DMS114 treated with DMSO at 0.1 percent for 48 hours (cell line): ENCODE data around the gene RPL3.
"Not testable (repeated sequence)": the region's sequence is repeated elsewhere in the genome, so short reads cannot be mapped to it uniquely, and the experiment has no call there.

Experiments
- DNase-seq: peaks from one replicate; lab custom pipeline; 2025; ENCODE audit not compliant: unreplicated experiment; lab: John Stamatoyannopoulos, UW

Gene RPL3

DNA sequence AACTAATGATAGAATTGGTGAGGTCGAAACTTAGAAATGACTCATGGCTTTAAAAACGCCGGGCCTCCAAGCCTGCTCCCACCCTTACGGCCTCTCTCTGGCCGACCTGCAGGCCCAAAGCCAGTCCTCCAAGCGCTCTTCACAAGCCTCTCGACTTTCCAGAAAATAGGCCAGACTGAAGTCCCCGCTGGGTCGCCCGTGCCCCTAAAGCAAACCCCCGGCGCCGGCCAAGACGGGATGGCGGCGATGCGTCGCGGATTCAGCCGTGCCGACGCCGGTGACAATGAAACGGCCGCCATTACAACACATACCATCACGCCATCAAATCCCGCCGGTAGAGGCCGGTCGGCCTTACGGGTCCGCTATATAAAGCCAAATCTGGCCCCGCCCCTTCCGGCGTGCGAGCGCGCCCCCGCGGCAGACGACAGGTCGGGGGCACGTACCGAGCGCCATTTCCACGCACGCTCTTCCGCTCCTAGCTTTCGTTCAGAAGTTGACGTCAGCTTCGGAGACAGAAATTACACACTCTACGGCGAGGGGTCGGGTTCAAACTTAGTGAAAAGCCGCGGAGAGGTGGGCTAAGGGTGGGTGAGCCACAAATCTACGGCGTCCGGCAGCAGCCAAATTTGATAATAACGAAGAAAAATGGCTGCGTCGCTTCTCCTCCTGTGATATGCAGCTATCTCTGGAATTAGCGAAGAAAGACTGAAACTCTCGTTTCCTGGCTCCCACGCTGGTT, at the start of gene RPL3:
RPL3 (minus strand) TSS at position 340 of the 739 bp plus-strand sequence; CDS start at position 314, 26 bp downstream.
- peak; percentile 92 for DNase-seq

DNA sequence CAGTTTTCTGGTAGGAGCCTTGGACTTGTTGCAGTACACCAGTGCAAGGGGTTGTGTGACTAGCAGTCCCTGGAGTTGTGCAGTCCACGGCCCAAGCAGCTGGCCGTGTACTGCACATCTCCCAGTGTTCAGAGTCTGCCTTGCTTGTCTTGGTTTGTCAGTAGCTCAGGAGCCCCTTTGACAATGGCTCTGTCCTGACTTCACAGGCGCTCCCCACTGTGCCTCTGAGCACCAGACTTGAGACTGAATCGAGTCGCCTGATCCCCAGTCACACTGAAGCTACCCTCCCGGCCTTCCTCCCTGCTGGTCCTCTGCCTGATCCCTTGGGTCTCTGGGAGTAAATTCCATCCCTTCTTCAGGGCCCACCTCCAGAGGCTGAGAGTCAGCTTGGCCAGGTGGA, 49.8 kb upstream of the RPL3 start:
- DNase-seq, result no peak

DNA sequence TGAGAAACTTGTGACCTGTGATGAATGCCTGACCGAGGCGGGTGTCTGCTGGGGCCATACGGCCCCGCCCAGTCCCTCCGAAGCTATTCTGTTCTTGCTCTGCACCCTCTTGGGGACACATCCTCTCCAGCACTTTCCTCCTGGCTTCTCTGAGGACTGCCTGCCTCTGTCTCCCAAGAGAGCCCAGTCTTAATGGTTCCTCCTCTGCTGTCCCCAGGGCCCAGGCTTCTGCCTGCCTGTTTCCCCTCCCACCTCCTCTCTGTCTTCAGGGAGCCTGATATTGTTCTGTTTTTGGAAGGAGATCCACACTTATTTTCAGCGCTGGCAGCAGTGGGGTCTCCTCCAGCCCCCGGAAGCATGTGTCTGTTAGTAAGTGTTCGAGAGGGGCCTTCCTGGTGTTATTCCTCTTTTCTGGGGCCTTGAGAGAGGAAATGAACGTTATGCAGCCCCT, 49.1 kb upstream of the RPL3 start:
- no peak for DNase-seq

DNA sequence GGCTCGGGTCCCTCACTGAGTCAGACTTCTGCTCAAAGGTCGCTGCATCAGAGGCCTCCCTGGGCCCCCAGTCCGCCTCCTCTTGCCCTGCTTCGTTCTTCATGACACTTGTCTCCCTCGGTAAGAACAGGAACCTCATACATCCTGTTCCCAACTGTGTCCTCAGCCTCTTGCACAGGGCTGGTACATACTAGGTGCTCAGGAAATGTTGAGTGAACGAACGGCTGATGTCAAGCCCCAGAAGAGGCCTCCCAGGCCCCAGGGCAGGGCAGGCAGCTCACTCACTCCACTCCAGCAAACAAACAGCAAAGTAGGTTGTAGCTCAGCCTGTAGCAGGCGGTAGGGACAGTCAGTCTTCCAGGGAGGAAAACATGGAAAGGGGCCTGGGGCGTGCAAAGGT, 47.6 kb upstream of the RPL3 start:
- no peak for DNase-seq

GRCh38 chr22:39365492-39365780, 46.0 kb upstream of the RPL3 start:
- DNase-seq, result no peak

- no peak for DNase-seq
Measured at GRCh38 chr22:39364714-39365491, 45.5 kb upstream of the RPL3 start.

GRCh38 chr22:39363751-39364515, 44.5 kb upstream of the RPL3 start:
- DNase-seq, result no peak

DNA sequence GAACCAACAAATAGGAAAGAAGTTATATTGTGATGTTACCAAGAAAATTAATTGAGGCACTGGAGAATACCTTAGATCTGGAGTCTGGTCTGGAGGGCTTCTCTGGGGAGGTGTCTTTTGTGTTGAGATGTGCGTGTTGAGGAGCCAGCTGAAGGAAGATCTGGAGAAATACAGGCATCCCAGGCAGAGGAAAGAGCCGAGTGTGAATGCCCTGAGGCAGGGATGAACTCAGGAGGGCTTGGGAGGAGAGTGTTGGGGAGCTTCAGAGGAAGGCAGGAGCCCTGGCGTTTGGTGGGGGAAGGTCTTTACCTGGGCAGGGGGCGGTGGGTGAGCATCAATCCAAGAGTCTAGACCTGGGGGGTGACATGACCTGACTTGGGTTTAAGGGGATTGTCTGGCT, 43.5 kb upstream of the RPL3 start:
- no peak for DNase-seq

GRCh38 chr22:39362271-39362670, 42.8 kb upstream of the RPL3 start:
- DNase-seq, result no peak

GRCh38 chr22:39361496-39361895, 42.1 kb upstream of the RPL3 start:
- DNase-seq, result no peak

DNA sequence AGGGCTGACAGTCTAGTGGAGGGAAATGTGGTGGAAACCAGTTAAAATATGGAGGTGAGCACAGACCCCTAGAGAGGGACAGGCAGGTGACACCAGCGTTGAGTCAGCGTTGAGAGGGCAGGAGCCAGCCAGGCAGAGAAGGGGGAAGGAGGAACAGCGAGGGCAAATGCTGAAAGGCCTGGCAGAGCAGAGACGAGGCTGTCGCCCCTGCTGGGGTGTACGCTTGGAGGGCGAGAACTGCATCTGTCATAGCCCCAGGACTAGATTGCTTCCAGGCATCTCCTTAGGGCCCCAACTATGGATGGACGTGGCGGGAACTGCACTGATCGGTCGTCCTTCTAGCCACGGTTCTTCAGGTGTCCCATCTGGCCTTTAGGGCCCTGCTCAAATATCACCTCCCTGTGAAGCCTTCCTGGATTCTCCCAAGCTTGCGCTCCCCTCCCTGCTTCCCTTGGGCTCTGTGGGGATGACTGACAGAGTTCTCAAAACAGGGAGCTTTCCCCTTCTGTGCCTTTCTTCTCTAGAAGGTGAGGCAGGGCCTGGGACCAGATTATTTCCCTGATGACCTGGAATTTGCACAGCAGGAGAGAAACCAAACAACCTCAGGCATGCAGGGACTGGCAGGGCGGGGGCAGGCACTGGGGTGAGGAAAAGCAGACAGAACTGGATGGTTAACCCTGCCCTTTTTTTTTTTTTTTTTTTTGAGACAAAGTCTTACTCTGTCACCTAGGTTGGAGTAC, 41.4 kb upstream of the RPL3 start:
- DNase-seq, result no peak

- DNase-seq, result no peak
Measured at GRCh38 chr22:39360242-39360641, 40.8 kb upstream of the RPL3 start.

GRCh38 chr22:39359659-39360195, 40.3 kb upstream of the RPL3 start:
- no peak for DNase-seq

DNA sequence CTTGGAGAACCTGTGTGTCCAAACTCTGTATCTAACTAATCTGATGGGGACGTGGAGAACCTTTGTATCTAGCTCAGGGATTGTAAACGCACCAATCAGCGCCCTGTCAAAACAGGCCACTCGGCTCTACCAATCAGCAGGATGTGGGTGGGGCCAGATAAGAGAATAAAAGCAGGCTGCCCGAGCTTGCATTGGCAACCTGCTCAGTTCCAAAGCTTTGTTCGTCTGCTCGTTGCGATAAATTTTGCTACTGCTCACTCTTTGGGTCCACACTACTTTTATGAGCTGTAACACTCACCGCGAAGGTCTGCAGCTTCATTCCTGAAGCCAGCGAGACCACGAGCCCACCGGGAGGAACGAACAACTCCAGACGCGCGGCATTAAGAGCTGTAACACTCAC, 38.8 kb upstream of the RPL3 start:
- DNase-seq, result not testable (repeated sequence)

- DNase-seq, result not testable (repeated sequence)
Measured at GRCh38 chr22:39357110-39358108, 38.0 kb upstream of the RPL3 start.

GRCh38 chr22:39356464-39356863, 37.0 kb upstream of the RPL3 start:
- no peak for DNase-seq

DNA sequence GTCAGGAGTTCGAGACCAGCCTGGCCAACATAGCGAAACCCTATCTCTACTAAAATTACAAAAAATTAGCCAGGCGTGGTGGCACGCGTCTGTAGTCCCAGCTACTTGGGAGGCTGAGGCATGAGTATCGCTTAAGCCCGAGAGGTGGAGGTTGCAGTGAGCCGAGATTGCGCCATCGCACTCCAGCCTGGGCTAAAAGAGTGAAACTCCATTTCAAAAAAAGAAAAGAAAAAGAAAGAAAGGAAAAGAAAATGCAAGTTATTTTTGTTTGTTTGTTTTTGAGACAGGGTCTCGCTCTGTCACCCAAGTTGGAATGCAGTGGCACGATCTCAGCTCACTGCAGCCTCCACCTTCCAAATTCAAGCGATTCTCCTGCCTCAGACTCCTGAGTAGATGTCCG, 36.4 kb upstream of the RPL3 start:
- DNase-seq, result not testable (repeated sequence)

DNA sequence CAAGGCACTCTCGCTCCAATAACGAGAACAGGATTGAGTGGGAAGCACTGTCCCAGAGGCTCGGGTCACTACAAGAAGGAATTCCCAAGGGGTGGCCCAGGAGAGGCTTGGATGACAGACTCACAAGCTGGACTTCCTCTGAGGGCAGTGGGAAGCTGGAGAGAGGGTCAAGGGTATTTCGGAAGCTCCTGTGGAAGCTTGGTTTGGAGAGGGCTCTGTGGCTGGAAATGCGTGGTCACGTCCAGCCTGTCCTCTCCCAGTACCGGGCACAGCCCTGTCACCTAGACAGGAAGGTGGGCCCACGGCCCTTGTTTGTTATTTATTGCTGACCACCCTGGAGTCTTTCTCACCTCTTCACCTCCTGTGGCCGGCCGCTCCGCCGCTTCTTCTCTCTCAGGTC, 35.7 kb upstream of the RPL3 start:
- no peak for DNase-seq

DNA sequence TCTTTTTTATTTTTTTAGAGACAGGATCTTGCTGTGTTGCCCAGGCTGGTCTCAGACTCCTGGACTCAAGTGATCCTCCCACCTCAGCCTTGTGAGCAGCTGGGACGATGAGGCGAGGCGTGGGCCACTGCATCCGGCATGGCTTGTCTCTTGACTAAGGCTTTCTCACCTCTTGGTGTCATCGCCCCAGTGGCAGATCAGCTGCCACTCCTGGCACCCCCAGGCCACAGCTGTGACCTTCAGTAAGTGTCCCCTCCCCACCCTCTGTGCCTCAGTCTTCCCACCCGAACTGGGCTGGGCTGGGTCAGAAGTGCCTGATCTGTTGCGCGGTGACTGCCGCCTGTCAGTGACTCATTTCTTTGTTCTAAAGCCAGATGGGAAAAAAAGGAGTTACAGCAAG, 33.9 kb upstream of the RPL3 start:
- DNase-seq, result no peak
